Hepatic stellate cell (primary cell): ENCODE data around the gene ZNF850.

Experiments used
- DNase-seq: peaks from one replicate; pipeline ENCODE4 v3.0.0; 2011; ENCODE audit warnings: low spot score

Gene ZNF850

DNA sequence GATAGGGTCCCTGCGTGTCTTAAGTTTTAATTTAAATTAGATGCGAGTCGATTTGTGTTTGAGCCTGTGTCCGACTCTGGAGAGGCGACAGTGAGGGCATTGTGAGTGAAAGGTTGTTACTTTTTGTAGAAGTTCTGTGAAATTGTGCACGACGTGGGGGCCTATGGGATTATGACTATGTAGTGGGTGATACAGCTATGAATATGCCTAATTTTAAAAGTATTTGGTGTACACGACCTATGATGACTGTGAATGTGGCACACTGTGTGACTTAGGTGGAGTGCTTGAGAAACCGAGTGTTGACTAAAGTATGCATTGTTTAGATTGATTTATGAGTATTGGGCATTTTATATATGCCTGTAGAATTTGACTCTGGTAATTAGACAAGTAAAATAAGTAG is 84.5 kb downstream of the ZNF850 start:
- peak; percentile 6 for DNase-seq

DNA sequence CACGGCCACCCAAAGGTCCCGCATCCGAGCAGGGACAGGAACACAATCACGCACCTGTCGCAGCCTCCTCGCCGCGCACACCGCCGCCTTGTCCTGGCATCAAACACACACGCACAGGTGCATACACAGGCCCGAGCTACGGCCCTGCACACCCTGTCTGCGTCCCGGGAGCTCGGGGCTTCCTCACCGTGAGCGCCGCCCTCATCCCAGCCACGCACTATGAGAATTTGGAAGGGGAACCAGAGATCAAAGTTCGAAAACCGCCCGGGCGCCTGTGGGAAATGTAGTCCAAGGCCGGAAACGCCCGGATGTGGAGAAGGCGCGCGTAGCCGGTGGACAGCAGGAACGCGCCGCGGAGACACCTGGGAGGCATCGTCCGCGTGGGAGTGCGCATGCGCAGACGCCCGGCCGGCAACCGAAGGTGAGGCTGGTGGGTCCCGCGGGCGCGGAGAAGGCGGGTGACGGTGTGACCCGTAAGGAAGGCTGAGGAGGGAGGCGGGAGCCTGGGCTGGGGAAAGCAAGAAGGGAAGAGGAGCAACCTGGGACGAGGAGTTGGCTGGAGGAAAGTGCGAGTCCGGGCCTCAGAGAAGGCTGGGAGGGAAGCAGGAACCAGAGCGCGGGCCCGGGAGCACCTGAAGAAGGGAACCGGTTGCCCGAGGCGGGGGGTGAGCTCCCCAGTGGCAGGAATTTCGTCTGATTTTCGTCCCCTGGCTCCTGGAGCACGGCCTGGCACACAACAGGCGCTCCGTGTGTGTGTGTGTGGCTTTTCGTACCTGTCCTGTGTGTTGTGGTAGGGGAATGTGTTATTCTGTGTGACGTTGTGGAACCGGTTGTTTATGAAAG is 85.2 kb downstream of the ZNF850 start, which contains the start of gene ZNF567:
Gene ZNF567 (plus strand): TSS at position 399 of the 843 bp plus-strand sequence. CDS start 7,256 bp downstream, outside the sequence.
- peak; percentile 98 for DNase-seq

DNA sequence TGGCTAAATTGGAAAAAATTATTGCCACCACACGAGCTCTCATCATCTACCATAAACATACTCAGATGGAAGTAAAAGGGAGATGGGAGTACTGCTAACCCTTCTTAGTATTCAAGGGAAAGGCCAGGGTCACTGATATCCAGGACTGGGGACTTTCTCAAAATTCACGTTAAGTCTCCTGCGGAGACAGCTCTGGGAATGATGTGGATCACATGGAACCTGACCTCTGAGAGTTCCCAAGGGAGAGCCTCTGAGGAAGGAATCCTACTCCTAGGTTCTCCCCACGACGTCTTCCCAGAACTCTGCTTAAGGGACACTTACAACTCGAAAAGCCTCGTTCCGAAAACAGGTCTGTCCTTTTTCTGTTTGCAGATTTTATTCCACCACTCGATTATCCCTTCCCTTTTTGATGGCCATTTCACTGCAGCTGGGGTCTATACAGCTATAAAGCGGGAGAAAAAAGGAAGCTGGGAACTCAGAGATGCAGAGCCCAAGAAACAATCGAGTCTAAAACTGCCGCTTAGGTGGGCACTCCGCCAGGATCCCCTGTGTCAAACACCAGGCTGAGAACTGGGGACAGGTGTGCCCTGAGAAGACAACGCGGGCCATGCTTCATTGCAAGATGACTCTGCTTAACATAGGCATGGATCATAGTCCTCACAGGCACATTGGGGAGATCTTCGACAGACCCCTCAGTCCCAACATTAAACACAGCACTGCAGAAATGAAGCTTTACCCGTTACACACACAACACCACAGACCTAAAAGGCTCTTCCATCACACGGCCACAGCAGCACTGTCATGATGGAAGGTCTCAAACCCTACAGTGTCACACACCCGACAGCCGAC is 86.0 kb downstream of the ZNF850 start:
- DNase-seq: peak; percentile 8

DNA sequence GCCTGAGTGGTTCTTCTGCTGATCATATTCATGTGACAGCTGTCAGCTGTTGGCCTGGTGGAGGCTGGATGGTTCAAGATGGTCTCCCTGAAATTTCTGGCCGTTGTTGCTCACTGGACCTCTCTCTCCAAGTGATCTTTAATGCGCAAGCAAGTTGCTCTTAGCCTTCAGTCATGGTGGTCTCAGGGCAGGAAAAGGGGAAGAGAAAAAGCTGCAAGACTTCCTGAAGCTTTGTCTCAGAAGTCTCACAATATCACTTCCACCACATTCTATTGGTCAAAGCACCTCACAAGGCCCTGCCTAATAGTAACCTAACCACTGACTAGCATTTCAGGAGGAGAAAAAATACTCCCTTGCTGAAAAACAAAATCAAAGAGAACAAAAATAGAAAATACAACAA is 86.8 kb downstream of the ZNF850 start:
- DNase-seq: no peak

DNA sequence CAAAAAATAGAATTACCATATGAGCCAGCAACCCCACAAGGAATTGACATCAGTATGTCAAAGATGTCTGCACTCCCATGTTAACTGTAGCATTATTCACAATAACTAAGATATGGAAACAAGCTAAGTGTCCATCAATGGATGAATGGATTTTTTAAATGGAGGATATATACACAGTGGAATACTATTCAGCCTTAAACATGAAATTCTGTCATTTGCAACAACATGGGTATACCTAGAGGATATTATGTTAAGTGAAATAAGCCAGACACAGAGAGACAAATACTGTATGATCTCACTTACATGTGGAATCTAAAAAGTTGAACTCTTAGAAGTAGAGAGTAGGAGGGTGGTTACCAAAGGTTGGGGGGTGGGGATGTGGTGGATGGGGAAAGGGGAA is 93.2 kb downstream of the ZNF850 start:
- no peak for DNase-seq

DNA sequence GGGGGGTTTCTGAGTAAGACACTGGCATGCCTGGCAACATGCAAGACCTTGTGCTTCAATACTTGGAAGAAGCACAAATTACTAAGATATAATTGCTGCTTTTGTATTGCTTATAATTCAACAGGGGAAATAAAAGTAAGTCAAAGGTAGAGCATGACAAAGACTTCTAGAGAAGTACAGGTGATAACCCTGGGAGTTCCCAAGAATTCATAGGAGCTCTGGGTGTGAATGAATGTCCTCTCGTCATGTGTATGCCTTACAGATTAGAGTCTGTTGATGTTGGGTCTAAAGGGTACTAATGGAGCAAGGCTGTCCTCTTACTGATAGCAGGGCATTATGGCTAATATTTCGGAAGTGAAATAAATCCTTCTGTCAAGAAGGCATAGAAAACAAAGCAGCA is 98.4 kb downstream of the ZNF850 start:
- DNase-seq: no peak

DNA sequence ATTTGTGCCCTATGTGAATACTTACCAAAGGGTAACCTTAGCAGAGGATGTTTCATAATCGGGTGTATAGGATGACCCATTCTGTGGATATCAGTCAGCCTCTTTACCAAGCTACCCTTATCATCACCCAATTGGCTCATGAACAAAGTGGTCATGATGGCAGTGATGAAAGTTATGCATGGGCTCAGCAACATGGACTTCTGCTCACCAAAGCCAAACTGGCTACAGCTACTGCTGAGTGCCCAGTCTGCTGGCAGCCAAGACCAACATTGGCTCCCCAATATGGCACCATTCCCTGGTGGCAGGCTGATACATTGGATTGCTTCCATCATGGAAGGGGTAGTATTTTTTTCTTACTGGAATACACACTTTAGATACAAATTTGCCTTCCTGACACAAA is 100.2 kb downstream of the ZNF850 start:
- no peak for DNase-seq

DNA sequence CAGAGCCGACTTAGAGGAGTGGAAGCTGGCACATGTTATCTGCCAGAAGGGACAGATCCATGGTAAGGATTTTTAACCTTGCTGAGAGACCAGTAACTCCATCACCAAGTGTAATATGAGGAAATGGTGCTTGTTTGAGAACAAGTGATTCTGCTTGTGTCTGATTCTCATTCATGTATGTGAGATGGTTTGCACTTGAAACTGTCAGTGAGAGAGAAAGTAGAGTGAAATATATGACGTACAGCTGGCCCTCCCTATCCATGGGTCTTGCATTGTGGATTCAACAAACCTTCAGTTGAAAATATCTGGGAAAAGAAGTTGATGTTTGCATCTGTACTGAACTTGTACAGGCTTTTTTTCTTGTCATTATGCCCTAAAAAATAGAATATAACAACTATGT is 104.0 kb downstream of the ZNF850 start:
- DNase-seq: no peak

DNA sequence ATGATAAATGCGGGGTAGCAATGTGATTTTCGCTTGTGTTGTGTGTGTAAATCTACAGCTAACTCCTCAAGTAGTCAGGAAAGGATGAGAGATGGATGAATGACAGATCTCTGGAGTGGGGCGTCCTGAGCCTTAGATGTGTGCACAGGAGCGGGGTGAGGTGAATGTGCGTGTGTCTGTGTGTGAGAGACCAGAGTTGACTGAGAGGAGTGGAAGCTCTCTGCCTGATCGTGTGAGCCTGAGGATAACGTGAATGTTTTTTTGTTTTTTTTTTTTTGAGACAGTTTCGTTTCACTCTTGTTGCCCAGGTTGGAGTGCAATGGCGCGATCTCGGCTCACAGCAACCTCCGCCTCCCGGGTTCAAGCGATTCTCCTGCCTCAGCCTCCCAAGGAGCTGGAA is 106.8 kb downstream of the ZNF850 start:
- no peak for DNase-seq
